ENCODE measurements around the gene SLC8A3. TPM values are rescaled to one million over a fixed set of nuclear protein-coding genes. Genes with fewer than 3 reads are reported as not detected.

SLC8A3 gene
- polyA plus RNA-seq, 2 of the 4 experiments (the other 2 are of a cell fraction): not detected

DNA sequence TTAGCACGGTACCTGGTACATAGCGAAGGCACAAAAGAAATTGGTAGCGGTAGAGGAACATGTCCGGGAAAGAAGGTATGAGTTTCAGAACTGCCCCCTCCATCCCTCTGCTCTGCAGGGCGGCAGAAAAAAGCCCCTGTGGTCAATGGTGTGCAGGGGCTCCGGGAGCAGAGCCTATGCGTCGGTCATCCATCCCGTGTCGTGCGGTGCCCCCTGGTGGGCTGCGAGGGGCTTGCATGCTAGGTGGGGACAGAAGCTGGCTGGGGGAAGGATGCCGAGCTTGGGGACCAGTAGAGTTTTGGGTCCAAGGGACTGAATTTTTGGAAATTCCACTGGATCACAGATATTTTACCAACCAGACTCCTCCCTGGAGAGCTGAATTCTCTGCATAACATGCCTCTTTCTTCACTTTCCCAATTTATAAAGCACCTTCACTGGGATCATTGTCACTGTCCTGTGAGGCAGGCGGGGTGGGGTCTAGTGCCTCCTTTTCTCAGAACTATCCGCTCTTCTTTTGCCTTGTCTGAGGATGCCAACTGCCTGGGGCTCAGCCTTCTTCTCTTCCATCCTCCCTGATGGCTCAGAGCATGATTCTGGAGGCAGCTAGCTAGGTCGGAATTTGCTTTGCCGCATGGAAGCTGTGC, 160.8 kb downstream of the SLC8A3 start (continued):
- TF ChIP-seq, protein P1, sequence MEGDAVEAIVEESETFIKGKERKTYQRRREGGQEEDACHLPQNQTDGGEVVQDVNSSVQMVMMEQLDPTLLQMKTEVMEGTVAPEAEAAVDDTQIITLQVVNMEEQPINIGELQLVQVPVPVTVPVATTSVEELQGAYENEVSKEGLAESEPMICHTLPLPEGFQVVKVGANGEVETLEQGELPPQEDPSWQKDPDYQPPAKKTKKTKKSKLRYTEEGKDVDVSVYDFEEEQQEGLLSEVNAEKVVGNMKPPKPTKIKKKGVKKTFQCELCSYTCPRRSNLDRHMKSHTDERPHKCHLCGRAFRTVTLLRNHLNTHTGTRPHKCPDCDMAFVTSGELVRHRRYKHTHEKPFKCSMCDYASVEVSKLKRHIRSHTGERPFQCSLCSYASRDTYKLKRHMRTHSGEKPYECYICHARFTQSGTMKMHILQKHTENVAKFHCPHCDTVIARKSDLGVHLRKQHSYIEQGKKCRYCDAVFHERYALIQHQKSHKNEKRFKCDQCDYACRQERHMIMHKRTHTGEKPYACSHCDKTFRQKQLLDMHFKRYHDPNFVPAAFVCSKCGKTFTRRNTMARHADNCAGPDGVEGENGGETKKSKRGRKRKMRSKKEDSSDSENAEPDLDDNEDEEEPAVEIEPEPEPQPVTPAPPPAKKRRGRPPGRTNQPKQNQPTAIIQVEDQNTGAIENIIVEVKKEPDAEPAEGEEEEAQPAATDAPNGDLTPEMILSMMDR (IDR thresholded peaks at IDR 0.05): peak; percentile 78
- no peak for TF ChIP-seq MYC (IDR thresholded peaks at IDR 0.05; ENCODE audit: borderline replicate concordance, low read length)
- TF ChIP-seq, protein P2, sequence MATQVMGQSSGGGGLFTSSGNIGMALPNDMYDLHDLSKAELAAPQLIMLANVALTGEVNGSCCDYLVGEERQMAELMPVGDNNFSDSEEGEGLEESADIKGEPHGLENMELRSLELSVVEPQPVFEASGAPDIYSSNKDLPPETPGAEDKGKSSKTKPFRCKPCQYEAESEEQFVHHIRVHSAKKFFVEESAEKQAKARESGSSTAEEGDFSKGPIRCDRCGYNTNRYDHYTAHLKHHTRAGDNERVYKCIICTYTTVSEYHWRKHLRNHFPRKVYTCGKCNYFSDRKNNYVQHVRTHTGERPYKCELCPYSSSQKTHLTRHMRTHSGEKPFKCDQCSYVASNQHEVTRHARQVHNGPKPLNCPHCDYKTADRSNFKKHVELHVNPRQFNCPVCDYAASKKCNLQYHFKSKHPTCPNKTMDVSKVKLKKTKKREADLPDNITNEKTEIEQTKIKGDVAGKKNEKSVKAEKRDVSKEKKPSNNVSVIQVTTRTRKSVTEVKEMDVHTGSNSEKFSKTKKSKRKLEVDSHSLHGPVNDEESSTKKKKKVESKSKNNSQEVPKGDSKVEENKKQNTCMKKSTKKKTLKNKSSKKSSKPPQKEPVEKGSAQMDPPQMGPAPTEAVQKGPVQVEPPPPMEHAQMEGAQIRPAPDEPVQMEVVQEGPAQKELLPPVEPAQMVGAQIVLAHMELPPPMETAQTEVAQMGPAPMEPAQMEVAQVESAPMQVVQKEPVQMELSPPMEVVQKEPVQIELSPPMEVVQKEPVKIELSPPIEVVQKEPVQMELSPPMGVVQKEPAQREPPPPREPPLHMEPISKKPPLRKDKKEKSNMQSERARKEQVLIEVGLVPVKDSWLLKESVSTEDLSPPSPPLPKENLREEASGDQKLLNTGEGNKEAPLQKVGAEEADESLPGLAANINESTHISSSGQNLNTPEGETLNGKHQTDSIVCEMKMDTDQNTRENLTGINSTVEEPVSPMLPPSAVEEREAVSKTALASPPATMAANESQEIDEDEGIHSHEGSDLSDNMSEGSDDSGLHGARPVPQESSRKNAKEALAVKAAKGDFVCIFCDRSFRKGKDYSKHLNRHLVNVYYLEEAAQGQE (IDR thresholded peaks at IDR 0.05): no peak

DNA sequence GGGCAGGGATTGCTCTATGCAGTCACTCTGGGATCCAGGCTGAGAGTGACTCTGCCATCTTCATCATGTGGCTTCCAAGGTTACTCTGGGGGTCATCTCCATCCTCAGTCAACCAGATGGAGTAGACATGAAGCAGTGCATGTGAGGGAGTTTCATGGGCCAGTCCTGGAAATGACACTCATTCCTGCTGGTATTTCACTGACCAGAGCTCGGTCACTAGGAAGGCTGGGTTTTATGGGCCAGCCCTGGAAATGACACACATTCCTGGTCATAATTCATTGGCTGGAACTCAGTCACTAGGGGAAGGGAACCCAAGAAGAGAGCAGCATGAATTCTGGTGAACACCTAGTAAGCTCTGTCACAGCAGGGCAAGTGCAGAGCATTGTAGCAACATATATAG, 164.9 kb downstream of the SLC8A3 start:
- no peak for FAIRE-seq
- TF ChIP-seq MAFK (IDR thresholded peaks at IDR 0.05; ENCODE audit: partially characterized antibody) (no peak), RFX5 (IDR thresholded peaks at IDR 0.05) (no peak), CHD2 (IDR thresholded peaks at IDR 0.05; ENCODE audit: low read length, partially characterized antibody) (no peak), EHF (CRISPR knock-in tag; IDR thresholded peaks at IDR 0.05) (no peak)
- TF ChIP-seq, protein P3, sequence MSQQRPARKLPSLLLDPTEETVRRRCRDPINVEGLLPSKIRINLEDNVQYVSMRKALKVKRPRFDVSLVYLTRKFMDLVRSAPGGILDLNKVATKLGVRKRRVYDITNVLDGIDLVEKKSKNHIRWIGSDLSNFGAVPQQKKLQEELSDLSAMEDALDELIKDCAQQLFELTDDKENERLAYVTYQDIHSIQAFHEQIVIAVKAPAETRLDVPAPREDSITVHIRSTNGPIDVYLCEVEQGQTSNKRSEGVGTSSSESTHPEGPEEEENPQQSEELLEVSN (IDR thresholded peaks at IDR 0.05; ENCODE audit: borderline replicate concordance, low read depth): no peak
- H3K4me2 ChIP-seq: no peak overlapping the region
- H3K27ac ChIP-seq: peak overlapping the region in 1 of 2 experiments; percentile 22; a peak in 2 of 6 replicates
- no peak for DNase-seq (ENCODE audit: low read depth in 1 of 2, low spot score in 1 of 2)
- 0 out of 3 replicates have a peak, but pooled peaks cover 4% of the 10 kb centered on the region for H3K4me1 ChIP-seq
- CTCF ChIA-PET: interaction anchor here (1.1 to 4.9 kb wide), 5 partner anchors 10 to 206 kb away, joined by 3 to 36 read pairs (median 7); no protein-coding TSS in a partner anchor
- POLR2A ChIA-PET: no interaction called here
- WGBS (ENCODE audit: missing lambda C conversion rate): 33% methylated on average over 1 of the region's 1 CpG
- H3K9me3 ChIP-seq: no peaks in the 10 kb centered on the region
- no peak for ATAC-seq
- H3K4me3 ChIP-seq: no peak overlapping the region

DNA sequence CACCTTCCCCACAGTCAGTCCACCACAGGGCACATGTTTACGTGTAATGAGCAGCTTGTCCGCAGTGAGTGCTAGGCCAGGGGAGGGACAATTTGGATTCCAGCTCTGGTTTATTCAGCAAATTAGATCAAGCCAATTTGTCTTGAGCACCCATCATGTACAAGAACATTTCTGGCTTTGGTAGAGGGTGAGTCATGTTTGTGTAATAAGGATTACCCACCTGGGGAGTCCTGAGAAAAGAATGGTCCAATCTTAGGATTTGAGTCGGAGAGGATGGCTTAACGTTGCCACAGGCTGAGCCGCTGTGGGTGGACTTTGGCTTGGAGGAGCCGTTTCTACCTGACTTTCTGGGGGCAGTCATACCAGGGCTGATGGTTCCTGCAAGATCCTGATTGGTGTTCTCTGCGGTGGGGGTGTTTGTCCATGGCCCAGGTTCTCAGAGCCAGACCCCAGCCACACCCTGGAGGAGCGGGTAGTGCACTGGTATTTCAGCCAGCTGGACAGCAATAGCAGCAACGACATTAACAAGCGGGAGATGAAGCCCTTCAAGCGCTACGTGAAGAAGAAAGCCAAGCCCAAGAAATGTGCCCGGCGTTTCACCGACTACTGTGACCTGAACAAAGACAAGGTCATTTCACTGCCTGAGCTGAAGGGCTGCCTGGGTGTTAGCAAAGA, 165.8 kb downstream of the SLC8A3 start:
- WGBS (ENCODE audit: missing lambda C conversion rate): 89% methylated on average over 15 of the region's 15 CpGs
- ChIA-PET CTCF (interaction anchor here (1.1 to 4.9 kb wide), 4 partner anchors 9 to 205 kb away, joined by 4 to 36 read pairs (median 14); no protein-coding TSS in a partner anchor), POLR2A (no interaction called here)
- H3K27ac ChIP-seq: 0 out of 6 replicates have a peak overlapping the region, but pooled peaks of 1 of the 2 experiments have one; percentile 4
- H3K4me3 ChIP-seq: no peak overlapping the region
- FAIRE-seq: no peak
- ATAC-seq: no peak
- no peaks in the 10 kb centered on the region for H3K9me3 ChIP-seq
- TF ChIP-seq HOXB5 (CRISPR knock-in tag; IDR thresholded peaks at IDR 0.05): no peak
- no peak for TF ChIP-seq JUNB (IDR thresholded peaks at IDR 0.05)
- TF ChIP-seq SREBF2 (IDR thresholded peaks at IDR 0.05): no peak
- no peak for TF ChIP-seq NPAS2 (CRISPR knock-in tag; IDR thresholded peaks at IDR 0.05; ENCODE audit: borderline replicate concordance)
- TF ChIP-seq EP300 (IDR thresholded peaks at IDR 0.05): no peak
- no peak for TF ChIP-seq EHF (CRISPR knock-in tag; IDR thresholded peaks at IDR 0.05)
- no peak for TF ChIP-seq ZC3H11A (IDR thresholded peaks at IDR 0.05)
- TF ChIP-seq HEYL (CRISPR knock-in tag; IDR thresholded peaks at IDR 0.05): no peak
- TF ChIP-seq JUN (IDR thresholded peaks at IDR 0.05): no peak
- TF ChIP-seq, protein P4, sequence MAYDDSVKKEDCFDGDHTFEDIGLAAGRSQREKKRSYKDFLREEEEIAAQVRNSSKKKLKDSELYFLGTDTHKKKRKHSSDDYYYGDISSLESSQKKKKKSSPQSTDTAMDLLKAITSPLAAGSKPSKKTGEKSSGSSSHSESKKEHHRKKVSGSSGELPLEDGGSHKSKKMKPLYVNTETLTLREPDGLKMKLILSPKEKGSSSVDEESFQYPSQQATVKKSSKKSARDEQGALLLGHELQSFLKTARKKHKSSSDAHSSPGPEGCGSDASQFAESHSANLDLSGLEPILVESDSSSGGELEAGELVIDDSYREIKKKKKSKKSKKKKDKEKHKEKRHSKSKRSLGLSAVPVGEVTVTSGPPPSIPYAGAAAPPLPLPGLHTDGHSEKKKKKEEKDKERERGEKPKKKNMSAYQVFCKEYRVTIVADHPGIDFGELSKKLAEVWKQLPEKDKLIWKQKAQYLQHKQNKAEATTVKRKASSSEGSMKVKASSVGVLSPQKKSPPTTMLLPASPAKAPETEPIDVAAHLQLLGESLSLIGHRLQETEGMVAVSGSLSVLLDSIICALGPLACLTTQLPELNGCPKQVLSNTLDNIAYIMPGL (CRISPR knock-in tag; IDR thresholded peaks at IDR 0.05; ENCODE audit: borderline replicate concordance): no peak
- no peak for TF ChIP-seq FOSL2 (IDR thresholded peaks at IDR 0.05)
- TF ChIP-seq FOSL2 (CRISPR knock-in tag; IDR thresholded peaks at IDR 0.05): no peak
- no peak overlapping the region for H3K4me2 ChIP-seq
- 0 out of 3 replicates have a peak, but pooled peaks cover 4% of the 10 kb centered on the region for H3K4me1 ChIP-seq
- DNase-seq (ENCODE audit: low read depth in 1 of 2, low spot score in 1 of 2): no peak
